ENCODE measurements around the gene ATP10B.

ATP10B gene

GRCh38 chr5:160641405-160641804, 210.6 kb downstream of the ATP10B start:
- TF ChIP-seq, protein P1, sequence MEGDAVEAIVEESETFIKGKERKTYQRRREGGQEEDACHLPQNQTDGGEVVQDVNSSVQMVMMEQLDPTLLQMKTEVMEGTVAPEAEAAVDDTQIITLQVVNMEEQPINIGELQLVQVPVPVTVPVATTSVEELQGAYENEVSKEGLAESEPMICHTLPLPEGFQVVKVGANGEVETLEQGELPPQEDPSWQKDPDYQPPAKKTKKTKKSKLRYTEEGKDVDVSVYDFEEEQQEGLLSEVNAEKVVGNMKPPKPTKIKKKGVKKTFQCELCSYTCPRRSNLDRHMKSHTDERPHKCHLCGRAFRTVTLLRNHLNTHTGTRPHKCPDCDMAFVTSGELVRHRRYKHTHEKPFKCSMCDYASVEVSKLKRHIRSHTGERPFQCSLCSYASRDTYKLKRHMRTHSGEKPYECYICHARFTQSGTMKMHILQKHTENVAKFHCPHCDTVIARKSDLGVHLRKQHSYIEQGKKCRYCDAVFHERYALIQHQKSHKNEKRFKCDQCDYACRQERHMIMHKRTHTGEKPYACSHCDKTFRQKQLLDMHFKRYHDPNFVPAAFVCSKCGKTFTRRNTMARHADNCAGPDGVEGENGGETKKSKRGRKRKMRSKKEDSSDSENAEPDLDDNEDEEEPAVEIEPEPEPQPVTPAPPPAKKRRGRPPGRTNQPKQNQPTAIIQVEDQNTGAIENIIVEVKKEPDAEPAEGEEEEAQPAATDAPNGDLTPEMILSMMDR (IDR thresholded peaks at IDR 0.05; ENCODE audit: insufficient read depth, low read depth, low read length, missing control alignments), result no peak
- no peak for DNase-seq (ENCODE audit: low read depth)
- no peak overlapping the region for H3K4me3 ChIP-seq (ENCODE audit: low read length)

- TF ChIP-seq, protein P1 (IDR thresholded peaks at IDR 0.05; ENCODE audit: insufficient read depth, low read depth, low read length, missing control alignments), result no peak
- DNase-seq (ENCODE audit: low read depth), result no peak
- H3K4me3 ChIP-seq (ENCODE audit: low read length), result no peak overlapping the region
Observed at GRCh38 chr5:160640406-160640805, 211.6 kb downstream of the ATP10B start.

DNA sequence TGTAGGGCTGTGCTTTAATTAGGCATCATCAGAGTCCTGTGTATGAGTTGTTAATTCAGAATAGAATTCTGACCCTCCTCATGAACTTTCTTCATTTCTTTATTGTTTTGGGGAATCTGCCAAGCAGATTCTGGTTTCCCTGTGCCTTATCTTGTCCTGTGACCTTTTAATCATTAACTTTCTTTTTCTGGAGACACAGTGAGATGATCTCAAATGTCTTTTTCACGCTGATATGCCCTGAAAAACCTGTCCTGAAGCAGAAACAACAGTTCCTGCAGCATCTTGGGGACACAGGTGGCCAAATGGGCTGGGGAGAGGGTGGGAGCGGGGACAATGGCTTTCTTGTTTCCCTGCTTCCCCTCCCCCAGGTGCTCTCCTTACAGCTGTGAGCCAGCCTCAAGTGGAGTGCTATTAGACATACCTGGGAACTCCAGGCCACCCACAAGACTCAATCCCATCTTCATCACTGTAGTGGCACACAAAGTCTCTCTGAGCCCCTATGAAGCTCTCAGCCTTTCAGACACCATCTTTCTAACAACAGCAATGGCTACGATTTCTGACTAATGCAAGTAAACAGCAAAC, 213.8 kb downstream of the ATP10B start:
- DNase-seq (ENCODE audit: low read depth), result no peak
- TF ChIP-seq, protein P1 (IDR thresholded peaks at IDR 0.05; ENCODE audit: insufficient read depth, low read depth, low read length, missing control alignments), result no peak

GRCh38 chr5:160637357-160638090, 214.5 kb downstream of the ATP10B start:
- H3K4me3 ChIP-seq (ENCODE audit: low read length), result no peak overlapping the region
- DNase-seq (ENCODE audit: low read depth), result no peak
- TF ChIP-seq, protein P1 (IDR thresholded peaks at IDR 0.05; ENCODE audit: insufficient read depth, low read depth, low read length, missing control alignments), result no peak

More for the DNA sequence above, 213.8 kb downstream of the ATP10B start:
- no peak overlapping the region for H3K4me3 ChIP-seq (ENCODE audit: low read length)

- no peak for DNase-seq (ENCODE audit: low read depth)
- no peak overlapping the region for H3K4me3 ChIP-seq (ENCODE audit: low read length)
- TF ChIP-seq, protein P1 (IDR thresholded peaks at IDR 0.05; ENCODE audit: insufficient read depth, low read depth, low read length, missing control alignments), result no peak
Observed at GRCh38 chr5:160635663-160636062, 216.3 kb downstream of the ATP10B start.

DNA sequence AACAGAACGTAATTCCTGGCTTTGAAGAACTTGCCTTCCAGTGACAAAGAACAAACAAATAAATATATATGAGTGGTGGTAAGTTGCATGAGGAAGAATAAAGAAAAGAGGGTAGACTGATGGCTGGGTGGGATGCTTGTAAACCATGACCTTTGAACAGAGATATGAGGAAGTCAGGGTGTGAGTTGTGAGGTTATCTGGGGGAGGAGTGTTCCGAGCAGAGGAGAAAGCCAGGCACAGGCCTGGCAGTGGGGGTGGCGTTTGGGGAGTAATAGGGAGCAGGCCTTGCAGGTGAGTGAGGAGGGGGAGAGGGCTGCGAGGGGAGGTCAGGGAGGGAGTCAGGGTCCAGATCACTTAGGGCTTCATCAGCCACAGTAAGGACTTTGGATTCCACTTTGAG, 217.0 kb downstream of the ATP10B start:
- no peak overlapping the region for H3K4me3 ChIP-seq (ENCODE audit: low read length)
- TF ChIP-seq, protein P1 (IDR thresholded peaks at IDR 0.05; ENCODE audit: insufficient read depth, low read depth, low read length, missing control alignments), result no peak
- DNase-seq (ENCODE audit: low read depth), result no peak

All from epithelial cell of esophagus (primary cell).